ENCODE measurements around the gene BCL7A. TPM values are rescaled to one million over a fixed set of nuclear protein-coding genes. Genes with fewer than 3 reads are reported as not detected.

Gene BCL7A
- total and polyA plus RNA-seq, 9 of the 15 experiments (the other 6 are each of a cell fraction or from before 2014, with no cell fraction given): 0.25 to 21.9 (median 14.9) TPM

DNA sequence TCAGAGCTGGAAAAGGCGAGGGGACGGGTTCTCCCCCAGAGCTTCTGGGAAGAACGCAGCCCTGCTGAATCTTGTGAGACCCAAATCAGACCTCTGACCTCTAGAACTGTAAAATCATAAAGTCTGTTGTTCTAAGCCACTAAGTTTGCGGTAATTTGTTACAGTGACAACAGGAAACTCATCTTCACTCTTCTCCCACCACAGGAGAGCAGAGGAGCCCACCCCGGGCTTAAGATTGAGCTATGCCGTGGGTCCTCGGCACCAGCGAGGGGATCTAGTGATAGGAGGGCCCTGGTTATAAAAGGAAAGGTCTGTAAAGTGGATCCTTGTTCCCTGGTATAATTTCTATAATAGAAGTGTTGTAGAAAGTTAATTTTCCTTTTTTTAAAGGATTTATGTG, 64.4 kb downstream of the BCL7A start (continued):
- TF ChIP-seq UBTF (IDR thresholded peaks at IDR 0.05; ENCODE audit: borderline replicate concordance in 1 of 2, low read depth in 2 of 2, low read length in 2 of 2): no peak
- TF ChIP-seq ELF2 (CRISPR knock-in tag; IDR thresholded peaks at IDR 0.05): no peak
- no peak for TF ChIP-seq MYC (IDR thresholded peaks at IDR 0.05; ENCODE audit: low read depth, low read length)
- TF ChIP-seq MYC (CRISPR knock-in tag; IDR thresholded peaks at IDR 0.05; ENCODE audit: borderline replicate concordance, low read depth): no peak
- no peak for TF ChIP-seq ASH1L (IDR thresholded peaks at IDR 0.05; ENCODE audit: borderline replicate concordance, low read depth, partially characterized antibody)
- no peak for TF ChIP-seq DPF2 (IDR thresholded peaks at IDR 0.05)
- no peak for TF ChIP-seq HDAC1 (IDR thresholded peaks at IDR 0.05)
- no peak for TF ChIP-seq FIP1L1 (IDR thresholded peaks at IDR 0.05; ENCODE audit: low read depth, low read length, poor library complexity, severe bottlenecking)
- no peak for TF ChIP-seq KAT8 (IDR thresholded peaks at IDR 0.05; ENCODE audit: low read depth)
